Mesenchymal stem cell (in vitro differentiated cells and primary cell): ENCODE results near the gene GLIS2.

Experiments
- DNase-seq: peaks from one replicate; pipeline ENCODE4 v3.0.0-alpha.2; 2013
- H2AFZ ChIP-seq: one replicate; pipeline ENCODE4 v1.6.1; 2013; ENCODE audit warnings: low read depth, mild to moderate bottlenecking, control low read depth, inconsistent platforms, low read length, moderate library complexity
- H2AK5ac ChIP-seq: 2 replicates; pipeline ENCODE4 v1.6.1; 2013; ENCODE audit warnings: low read length, moderate library complexity, mild to moderate bottlenecking, inconsistent platforms; ENCODE audit not compliant: severe bottlenecking
- H2BK120ac ChIP-seq: one replicate; pipeline ENCODE4 v1.6.1; 2013; ENCODE audit warnings: low read depth, mild to moderate bottlenecking, inconsistent platforms, low read length, moderate library complexity
- H2BK12ac ChIP-seq, 2 experiments: one replicate each; pipeline ENCODE4 v1.6.1; 2013; ENCODE audit warnings: inconsistent platforms in 2 of 2, low read length in 2 of 2, mild to moderate bottlenecking in 2 of 2, moderate library complexity in 2 of 2, control low read depth in 1 of 2
- H2BK15ac ChIP-seq: one replicate; pipeline ENCODE4 v1.6.1; 2013; ENCODE audit warnings: mild to moderate bottlenecking, low read depth, inconsistent platforms; ENCODE audit not compliant: poor library complexity, severe bottlenecking
- H2BK5ac ChIP-seq: 2 replicates; pipeline ENCODE4 v1.6.1; 2013; ENCODE audit warnings: low read depth, mild to moderate bottlenecking, low read length, control low read depth, inconsistent platforms; ENCODE audit not compliant: poor library complexity, severe bottlenecking
- H3K14ac ChIP-seq, 2 experiments: one replicate each; pipeline ENCODE4 v1.6.1; 2013; ENCODE audit warnings: inconsistent platforms in 2 of 2, low read length in 2 of 2, control low read depth in 1 of 2, mild to moderate bottlenecking in 1 of 2, moderate library complexity in 1 of 2
- H3K18ac ChIP-seq, 2 experiments: one replicate each; pipeline ENCODE4 v1.6.1; 2013; ENCODE audit warnings: inconsistent platforms in 2 of 2, low read length in 2 of 2, control low read depth in 1 of 2, low read depth in 1 of 2, mild to moderate bottlenecking in 1 of 2
- H3K23ac ChIP-seq, 2 experiments: one replicate each; pipeline ENCODE4 v1.6.1; 2013; ENCODE audit warnings: inconsistent platforms in 2 of 2, low read length in 2 of 2, mild to moderate bottlenecking in 2 of 2, moderate library complexity in 2 of 2, control low read depth in 1 of 2
- H3K27ac ChIP-seq: 2 replicates; pipeline ENCODE4 v1.5.1; 2013; ENCODE audit warnings: mild to moderate bottlenecking, moderate library complexity, low read length, control low read depth, inconsistent platforms; ENCODE audit not compliant: poor library complexity, severe bottlenecking
- H3K27me3 ChIP-seq, 2 experiments: 2 replicates each; pipeline versions ENCODE4 v1.6.1 to v1.7.0; 2013; ENCODE audit warnings: low read length in 2 of 2, mild to moderate bottlenecking in 2 of 2, moderate library complexity in 2 of 2, control low read depth in 1 of 2, inconsistent platforms in 1 of 2; ENCODE audit not compliant: control insufficient read depth in 1 of 2, insufficient read depth in 1 of 2
- H3K36me3 ChIP-seq, 2 experiments: 2 replicates each; pipeline versions ENCODE4 v1.6.1 to v1.7.0; 2013; ENCODE audit warnings: low read length in 2 of 2, control low read depth in 1 of 2, inconsistent platforms in 1 of 2, low read depth in 1 of 2, mild to moderate bottlenecking in 1 of 2; ENCODE audit not compliant: insufficient read depth in 2 of 2, control insufficient read depth in 1 of 2
- H3K4ac ChIP-seq, 2 experiments: one replicate each; pipeline ENCODE4 v1.6.1; 2013; ENCODE audit warnings: inconsistent platforms in 2 of 2, low read length in 2 of 2, mild to moderate bottlenecking in 2 of 2, moderate library complexity in 2 of 2, control low read depth in 1 of 2, low read depth in 1 of 2
- H3K4me1 ChIP-seq: 2 replicates; pipeline ENCODE4 v1.6.1; 2013; ENCODE audit warnings: low read depth, low read length, control low read depth; ENCODE audit not compliant: control insufficient read depth, insufficient read depth
- H3K4me2 ChIP-seq: 2 replicates; pipeline ENCODE4 v1.6.1; 2013; ENCODE audit warnings: low read length, mild to moderate bottlenecking, inconsistent platforms; ENCODE audit not compliant: poor library complexity, severe bottlenecking
- H3K4me3 ChIP-seq, 2 experiments: 2 replicates each; pipeline versions ENCODE4 v1.5.1 to v1.7.0; 2013; ENCODE audit warnings: low read length in 2 of 2, mild to moderate bottlenecking in 2 of 2, control low read depth in 1 of 2, low read depth in 1 of 2; ENCODE audit not compliant: insufficient read depth in 1 of 2
- H3K79me1 ChIP-seq: replicated peaks from 2 replicates; pipeline ENCODE4 v1.6.1; 2013; ENCODE audit warnings: mild to moderate bottlenecking, control low read depth, low read length, inconsistent platforms; ENCODE audit not compliant: poor library complexity, severe bottlenecking
- H3K9ac ChIP-seq: 2 replicates; pipeline ENCODE4 v1.7.0; 2013; ENCODE audit warnings: mild to moderate bottlenecking, low read length, moderate library complexity
- H3K9me3 ChIP-seq: 2 replicates; pipeline ENCODE4 v1.7.0; 2013; ENCODE audit warnings: mild to moderate bottlenecking, low read length; ENCODE audit not compliant: control insufficient read depth
- H4K8ac ChIP-seq: one replicate; pipeline ENCODE4 v1.6.1; 2013; ENCODE audit warnings: inconsistent platforms, mild to moderate bottlenecking, low read length, moderate library complexity
- H4K91ac ChIP-seq: one replicate; pipeline ENCODE4 v1.6.1; 2013; ENCODE audit warnings: mild to moderate bottlenecking, low read length, inconsistent platforms
- WGBS: methylation state at CpG from one replicate; pipeline ENCODE4 v1.1.7; 2013; ENCODE audit warnings: mixed read lengths; 5-methylcytosine and 5-hydroxymethylcytosine counted together

The GLIS2 gene

DNA sequence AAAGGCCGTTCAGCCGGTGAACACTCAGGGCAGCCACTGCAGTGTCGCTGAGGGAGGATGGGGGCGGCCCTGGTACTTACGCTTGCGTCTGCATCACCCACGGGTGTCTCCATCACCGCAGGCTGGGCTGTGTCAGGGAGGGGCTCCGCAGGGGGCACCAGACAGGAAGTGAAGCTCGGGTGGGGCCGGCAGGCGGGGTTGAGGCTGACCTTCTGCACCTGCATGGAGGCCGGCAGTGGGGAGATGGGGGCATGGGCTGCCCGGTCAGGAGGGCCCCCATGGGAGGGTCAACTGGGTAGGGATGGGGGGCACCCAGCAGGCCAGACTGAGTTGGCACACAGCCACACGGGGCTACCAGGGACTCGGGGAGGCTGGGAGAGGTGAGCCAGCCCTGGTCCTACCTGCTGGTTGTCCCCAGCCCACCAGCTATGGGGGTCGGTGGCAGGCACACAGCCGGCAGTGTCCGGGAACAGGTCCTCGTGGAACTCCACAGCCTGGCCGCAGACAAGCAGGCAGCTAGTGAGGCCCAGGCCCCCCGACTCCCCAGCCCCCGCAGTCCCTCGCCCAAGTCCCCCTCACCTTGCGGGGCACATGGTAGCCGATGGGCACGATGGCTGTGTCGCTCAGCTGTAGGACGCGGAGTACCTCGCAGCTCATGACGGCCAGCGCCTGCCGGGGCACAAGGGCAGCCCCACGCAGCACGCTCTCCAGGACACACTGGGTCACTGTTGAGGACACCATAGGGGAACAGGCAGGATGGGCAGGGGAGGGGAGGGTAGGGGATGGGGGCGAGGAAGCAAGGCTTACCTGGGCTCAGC lies 48.5 kb downstream of the GLIS2 start:
- Histone ChIP-seq H2BK5ac (no peak overlapping the region), H3K27ac (no peak overlapping the region), H4K8ac (no peak overlapping the region), H3K4ac (no peak overlapping the region), H3K23ac (no peak overlapping the region), H3K36me3 (peaks cover 5 to 55% of the 10 kb centered on the region in 2 experiments), H2AFZ (no peak overlapping the region), H3K18ac (peak overlapping the region in 1 of 2 experiments; percentile 30), H2BK15ac (no peak overlapping the region), H3K4me1 (peaks cover 25% of the 10 kb centered on the region), H3K14ac (no peak overlapping the region), H3K4me3 (no peak overlapping the region), H2BK120ac (no peak overlapping the region), H3K4me2 (no peak overlapping the region), H3K9ac (no peak overlapping the region), H3K9me3 (no peaks in the 10 kb centered on the region), H3K79me1 (no peaks in the 10 kb centered on the region), H2AK5ac (no peak overlapping the region), H2BK12ac (peak overlapping the region in 1 of 2 experiments; percentile 4), H3K27me3 (no peaks in the 10 kb centered on the region), H4K91ac (peak overlapping the region; percentile 27)
- DNase-seq = no peak
- 93% methylated on average over 37 of the region's 37 CpGs for WGBS

DNA sequence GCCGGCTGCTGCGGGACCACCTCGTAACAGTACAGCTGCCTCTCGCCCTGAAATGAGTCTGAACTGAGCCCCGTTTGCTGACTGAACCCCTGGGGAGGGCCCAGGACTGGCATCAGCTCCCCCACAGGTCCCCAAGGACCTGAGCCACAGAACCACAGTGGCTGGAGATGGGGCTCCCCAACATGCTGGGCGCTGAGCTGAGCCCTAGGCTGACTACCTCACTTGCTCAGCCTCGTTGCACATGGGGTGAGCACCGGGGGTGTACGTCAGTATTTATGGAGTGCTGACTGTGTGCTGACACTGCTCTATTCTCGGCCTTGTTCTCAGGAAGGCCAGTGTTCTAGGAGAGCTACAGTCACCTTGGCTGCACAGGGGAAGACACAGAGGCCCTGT lies 49.1 kb downstream of the GLIS2 start:
- Histone ChIP-seq H3K4ac (no peak overlapping the region), H2BK120ac (no peak overlapping the region), H2BK5ac (no peak overlapping the region), H3K36me3 (peaks cover 5 to 54% of the 10 kb centered on the region in 2 experiments), H2BK12ac (no peak overlapping the region), H3K14ac (no peak overlapping the region), H2BK15ac (no peak overlapping the region), H3K23ac (no peak overlapping the region), H3K9me3 (no peaks in the 10 kb centered on the region), H3K9ac (no peak overlapping the region), H3K4me3 (no peak overlapping the region), H3K4me1 (peaks cover 31% of the 10 kb centered on the region), H3K4me2 (no peak overlapping the region), H2AFZ (no peak overlapping the region), H3K79me1 (no peaks in the 10 kb centered on the region), H4K91ac (no peak overlapping the region), H3K27ac (no peak overlapping the region), H2AK5ac (no peak overlapping the region), H3K27me3 (no peaks in the 10 kb centered on the region), H4K8ac (no peak overlapping the region), H3K18ac (no peak overlapping the region)
- WGBS = 97% methylated on average over 10 of the region's 10 CpGs
- DNase-seq = no peak

DNA sequence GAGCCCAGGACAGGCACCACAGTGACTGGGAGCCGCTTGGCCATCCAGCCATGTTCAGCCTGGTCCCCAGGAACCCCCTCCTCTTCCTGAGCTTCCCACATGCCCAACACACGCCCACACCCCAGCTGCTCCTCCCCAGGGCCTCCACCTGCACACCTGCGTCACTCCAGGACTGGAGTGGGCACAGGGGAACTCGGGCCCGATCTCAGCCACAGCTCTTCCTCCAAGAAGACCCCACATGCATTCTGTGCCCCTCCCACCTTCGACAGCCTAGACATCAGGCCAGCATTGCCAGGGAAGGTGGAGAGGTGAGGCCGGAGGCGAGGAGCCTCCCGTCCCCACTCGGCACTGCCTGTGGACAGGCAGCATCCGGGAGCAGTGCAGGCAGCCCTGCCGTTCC lies 49.7 kb downstream of the GLIS2 start:
- H3K9me3 ChIP-seq = no peaks in the 10 kb centered on the region
- DNase-seq = no peak
- no peak overlapping the region for H2BK120ac ChIP-seq
- peak overlapping the region in 1 of 2 experiments; percentile 82 for H3K4ac ChIP-seq
- no peaks in the 10 kb centered on the region for H3K27me3 ChIP-seq
- no peak overlapping the region for H3K14ac ChIP-seq
- peaks cover 32% of the 10 kb centered on the region for H3K4me1 ChIP-seq
- no peak overlapping the region for H2BK15ac ChIP-seq
- no peak overlapping the region for H2BK12ac ChIP-seq
- no peak overlapping the region for H2AK5ac ChIP-seq
- H3K4me3 ChIP-seq = no peak overlapping the region
- no peak overlapping the region for H3K18ac ChIP-seq
- no peak overlapping the region for H2BK5ac ChIP-seq
- no peak overlapping the region for H3K27ac ChIP-seq
- H4K91ac ChIP-seq = peak overlapping the region; percentile 18
- no peak overlapping the region for H3K23ac ChIP-seq
- H3K79me1 ChIP-seq = no peaks in the 10 kb centered on the region
- H3K4me2 ChIP-seq = no peak overlapping the region
- H3K9ac ChIP-seq = no peak overlapping the region
- no peak overlapping the region for H4K8ac ChIP-seq
- WGBS = 97% methylated on average over 12 of the region's 12 CpGs
- H2AFZ ChIP-seq = no peak overlapping the region
- H3K36me3 ChIP-seq = peaks cover 5 to 49% of the 10 kb centered on the region in 2 experiments

DNA sequence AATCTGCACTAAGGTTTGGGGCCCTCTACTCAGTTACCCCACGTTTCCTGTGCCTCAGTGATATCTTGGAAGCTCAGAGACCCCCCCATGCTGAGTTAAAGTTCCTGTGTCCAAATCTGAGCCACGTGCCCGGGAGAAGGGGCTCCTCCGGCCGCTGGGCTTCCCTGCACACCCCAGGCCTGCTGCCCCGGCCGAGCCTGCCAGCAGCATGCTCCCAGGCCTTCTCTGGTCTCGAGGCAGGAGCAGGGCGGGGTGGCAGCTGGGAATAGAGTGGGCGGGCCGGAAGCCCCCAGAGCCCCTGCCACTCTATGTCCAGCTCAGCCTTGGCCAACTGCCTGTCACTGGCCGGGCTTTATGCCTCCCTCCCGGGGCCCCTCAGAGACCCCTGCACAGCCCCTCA lies 50.1 kb downstream of the GLIS2 start:
- Histone ChIP-seq H3K9ac (no peak overlapping the region), H3K18ac (no peak overlapping the region), H2BK12ac (no peak overlapping the region), H3K4me1 (peaks cover 33% of the 10 kb centered on the region), H3K14ac (no peak overlapping the region), H2AFZ (no peak overlapping the region), H2BK15ac (no peak overlapping the region), H2BK120ac (no peak overlapping the region), H3K79me1 (no peaks in the 10 kb centered on the region), H2AK5ac (no peak overlapping the region), H3K4ac (peak overlapping the region in 1 of 2 experiments; percentile 82), H3K9me3 (no peaks in the 10 kb centered on the region), H3K4me2 (no peak overlapping the region), H3K27me3 (no peaks in the 10 kb centered on the region), H3K36me3 (peaks cover 5 to 44% of the 10 kb centered on the region in 2 experiments), H2BK5ac (no peak overlapping the region), H3K23ac (no peak overlapping the region), H4K8ac (no peak overlapping the region), H3K4me3 (no peak overlapping the region), H4K91ac (peak overlapping the region; percentile 18), H3K27ac (no peak overlapping the region)
- 93% methylated on average over 13 of the region's 13 CpGs for WGBS
- DNase-seq = no peak
